Vagina (tissue), 2 donors: ENCODE results near the gene CCHCR1.

Source experiments
- POLR2A ChIP-seq, 2 donors: fragments of 450-650 bp; IDR thresholded peaks; one replicate each; pipeline ENCODE4 v1.6.1; 2017; ENCODE audit warnings: antibody characterized with exemption in 2 of 2, mild to moderate bottlenecking in 2 of 2, moderate library complexity in 2 of 2
- POLR2AphosphoS5 ChIP-seq, 2 donors: sonication (generic); formaldehyde crosslinking; IDR thresholded peaks; one replicate each; pipeline ENCODE4 v1.9.0; 2017; ENCODE audit warnings: antibody characterized with exemption in 2 of 2, mild to moderate bottlenecking in 2 of 2, low read depth in 1 of 2; ENCODE audit not compliant: insufficient read depth in 1 of 2
- TF ChIP-seq, protein P1 (sequence below), 3 experiments: fragments of 450-650 bp in 2 of 3; fragments of 200-600 bp in 1 of 3; sonication (generic) in 1 of 3; IDR thresholded peaks; one replicate each; pipeline ENCODE4 v1.5.1; 2017 to 2019; ENCODE audit warnings: antibody characterized with exemption in 3 of 3, mild to moderate bottlenecking in 2 of 3, moderate library complexity in 2 of 3

GRCh38 chr6:31092769-31093505 lies 64.7 kb downstream of the CCHCR1 start:
- TF ChIP-seq, protein P1, sequence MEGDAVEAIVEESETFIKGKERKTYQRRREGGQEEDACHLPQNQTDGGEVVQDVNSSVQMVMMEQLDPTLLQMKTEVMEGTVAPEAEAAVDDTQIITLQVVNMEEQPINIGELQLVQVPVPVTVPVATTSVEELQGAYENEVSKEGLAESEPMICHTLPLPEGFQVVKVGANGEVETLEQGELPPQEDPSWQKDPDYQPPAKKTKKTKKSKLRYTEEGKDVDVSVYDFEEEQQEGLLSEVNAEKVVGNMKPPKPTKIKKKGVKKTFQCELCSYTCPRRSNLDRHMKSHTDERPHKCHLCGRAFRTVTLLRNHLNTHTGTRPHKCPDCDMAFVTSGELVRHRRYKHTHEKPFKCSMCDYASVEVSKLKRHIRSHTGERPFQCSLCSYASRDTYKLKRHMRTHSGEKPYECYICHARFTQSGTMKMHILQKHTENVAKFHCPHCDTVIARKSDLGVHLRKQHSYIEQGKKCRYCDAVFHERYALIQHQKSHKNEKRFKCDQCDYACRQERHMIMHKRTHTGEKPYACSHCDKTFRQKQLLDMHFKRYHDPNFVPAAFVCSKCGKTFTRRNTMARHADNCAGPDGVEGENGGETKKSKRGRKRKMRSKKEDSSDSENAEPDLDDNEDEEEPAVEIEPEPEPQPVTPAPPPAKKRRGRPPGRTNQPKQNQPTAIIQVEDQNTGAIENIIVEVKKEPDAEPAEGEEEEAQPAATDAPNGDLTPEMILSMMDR (IDR thresholded peaks at IDR 0.05) = no peak
- TF ChIP-seq POLR2A (IDR thresholded peaks at IDR 0.05) = no peak
- no peak for TF ChIP-seq POLR2AphosphoS5 (IDR thresholded peaks at IDR 0.05; ENCODE audit: insufficient read depth in 1 of 2, low read depth in 1 of 2)
